Natural killer cell (primary cell): Measurements from ENCODE around the gene BOC. TPM values are rescaled to one million over a fixed set of nuclear protein-coding genes. Genes with fewer than 3 reads are reported as not detected.

ENCODE experiments used
- ATAC-seq, 3 donors: fragments of 150-1000 bp in 2 of 3; fragments of 200-7000 bp in 1 of 3; cut with Tn5 transposase; 1 replicate in 1 of 3; 2 replicates in 2 of 3; pipeline ENCODE4 v1.10.0; 2021; ENCODE audit warnings: mild to moderate bottlenecking in 2 of 3, moderate library complexity in 2 of 3
- DNase-seq, 2 donors: peaks; one replicate each; pipeline versions ENCODE4 v3.0.0 to v3.0.0-alpha.2; 2013 to 2021; ENCODE audit warnings: mixed read lengths in 1 of 2
- H3K27ac ChIP-seq: one replicate; pipeline ENCODE4 v1.5.1; 2013; ENCODE audit warnings: mild to moderate bottlenecking, low read length
- H3K27me3 ChIP-seq: one replicate; pipeline ENCODE4 v1.6.1; 2013; ENCODE audit warnings: low read length; ENCODE audit not compliant: control insufficient read depth, insufficient read depth
- H3K36me3 ChIP-seq: one replicate; pipeline ENCODE4 v1.6.1; 2013; ENCODE audit warnings: low read length; ENCODE audit not compliant: control insufficient read depth, insufficient read depth
- H3K4me1 ChIP-seq: one replicate; pipeline ENCODE4 v1.6.1; 2013; ENCODE audit warnings: low read length; ENCODE audit not compliant: control insufficient read depth, insufficient read depth
- H3K4me3 ChIP-seq: one replicate; pipeline ENCODE4 v1.5.1; 2013; ENCODE audit warnings: low read length
- H3K9me3 ChIP-seq: one replicate; pipeline ENCODE4 v1.6.1; 2013; ENCODE audit warnings: low read length; ENCODE audit not compliant: control insufficient read depth, insufficient read depth
- H3K27ac Mint-ChIP-seq, 2 donors: one replicate each; pipeline ENCODE4 v1.8.0; 2022; ENCODE audit warnings: mild to moderate bottlenecking in 2 of 2, mixed read lengths in 2 of 2, moderate library complexity in 1 of 2
- H3K27me3 Mint-ChIP-seq, 2 donors: one replicate each; pipeline ENCODE4 v1.8.0; 2022; ENCODE audit warnings: low read depth in 2 of 2, mixed read lengths in 2 of 2
- H3K36me3 Mint-ChIP-seq: one replicate; pipeline ENCODE4 v1.8.0; 2022; ENCODE audit warnings: mixed read lengths
- H3K4me1 Mint-ChIP-seq, 2 donors: one replicate each; pipeline ENCODE4 v1.8.0; 2022; ENCODE audit warnings: mixed read lengths in 2 of 2
- H3K4me3 Mint-ChIP-seq: one replicate; pipeline ENCODE4 v1.8.0; 2022; ENCODE audit warnings: mild to moderate bottlenecking, moderate library complexity, mixed read lengths
- H3K9me3 Mint-ChIP-seq, 2 donors: one replicate each; pipeline ENCODE4 v1.8.0; 2022; ENCODE audit warnings: mixed read lengths in 2 of 2
- CTCF ChIP-seq: fragments of 200-600 bp; IDR thresholded peaks from one replicate; pipeline ENCODE4 v1.8.0; 2022; ENCODE audit warnings: antibody characterized with exemption
- WGBS: methylation state at CpG from one replicate; pipeline ENCODE4 v1.1.7; 2013; ENCODE audit warnings: missing lambda C conversion rate; ENCODE audit not compliant: insufficient coverage; 5-methylcytosine and 5-hydroxymethylcytosine counted together
- intact Hi-C: fragments of 100-400 bp; cut with micrococcal nuclease; formaldehyde crosslinking; loops from one replicate; pipeline ENCODE4 v1.14.2; 2022
- total RNA-seq, 4 donors: library from RNA; stranded (reverse); fragments of 120-200 nt in 1 of 4; gene quantifications; one replicate each; pipeline versions ENCODE4 v1.2.3 to v1.2.4, GENCODE V29; 2013 to 2022

The BOC gene
- total RNA-seq, 3 donors from 2014 or later (not counting 1 experiment from before 2014, with no cell fraction given) = 0.10 TPM; not detected in 2

GRCh38 chr3:113275583-113275928 is 64.2 kb downstream of the BOC start:
- peak overlapping the region; percentile 66 for H3K27ac ChIP-seq
- no peaks in the 10 kb centered on the region for H3K9me3 Mint-ChIP-seq

GRCh38 chr3:113275929-113276750 is 64.8 kb downstream of the BOC start:
- H3K4me1 ChIP-seq = peaks cover 27% of the 10 kb centered on the region
- Mint-ChIP-seq H3K27ac (peak overlapping the region; percentile 53 to 88), H3K27me3 (no peaks in the 10 kb centered on the region), H3K4me3 (peak overlapping the region; percentile 65), H3K36me3 (no peaks in the 10 kb centered on the region), H3K4me1 (peaks cover 19 to 22% of the 10 kb centered on the region in 2 donors), H3K9me3 (no peaks in the 10 kb centered on the region)
- no peaks in the 10 kb centered on the region for H3K36me3 ChIP-seq
- H3K9me3 ChIP-seq = no peaks in the 10 kb centered on the region
- 39% methylated on average over 16 of the region's 16 CpGs for WGBS
- intact Hi-C loops = no loop called here
- H3K4me3 ChIP-seq = no peak overlapping the region
- TF ChIP-seq CTCF = no peak
- DNase-seq (peak in 1 of 2 donors; percentile 21), ATAC-seq (peak; percentile 44 to 92 (median 73))
- no peaks in the 10 kb centered on the region for H3K27me3 ChIP-seq
- peak overlapping the region; percentile 66 for H3K27ac ChIP-seq

More at GRCh38 chr3:113275583-113275928, 64.2 kb downstream of the BOC start:
- ATAC-seq = no peak
- Mint-ChIP-seq H3K27ac (peak overlapping the region in 1 of 2 donors; percentile 88), H3K4me3 (no peak overlapping the region), H3K4me1 (peaks cover 19 to 22% of the 10 kb centered on the region in 2 donors), H3K36me3 (no peaks in the 10 kb centered on the region), H3K27me3 (no peaks in the 10 kb centered on the region)
- WGBS = 100% methylated on average over 2 of the region's 2 CpGs
- intact Hi-C loops = no loop called here
- H3K4me1 ChIP-seq = peaks cover 27% of the 10 kb centered on the region
- DNase-seq = no peak
- no peaks in the 10 kb centered on the region for H3K9me3 ChIP-seq
- no peaks in the 10 kb centered on the region for H3K36me3 ChIP-seq
- TF ChIP-seq CTCF = no peak
- H3K27me3 ChIP-seq = no peaks in the 10 kb centered on the region
- no peak overlapping the region for H3K4me3 ChIP-seq

- Histone ChIP-seq H3K27ac (peak overlapping the region; percentile 66), H3K27me3 (no peaks in the 10 kb centered on the region), H3K4me1 (peaks cover 27% of the 10 kb centered on the region), H3K36me3 (no peaks in the 10 kb centered on the region), H3K9me3 (no peaks in the 10 kb centered on the region), H3K4me3 (no peak overlapping the region)
- Mint-ChIP-seq H3K36me3 (no peaks in the 10 kb centered on the region), H3K27me3 (peaks cover 0 to 6% of the 10 kb centered on the region in 2 donors), H3K4me1 (peaks cover 19 to 22% of the 10 kb centered on the region in 2 donors), H3K4me3 (peak overlapping the region; percentile 31), H3K9me3 (no peaks in the 10 kb centered on the region), H3K27ac (peak overlapping the region; percentile 53 to 88)
- intact Hi-C loops = no loop called here
- DNase-seq = no peak
- WGBS = 89% methylated on average over 4 of the region's 5 CpGs
- no peak for TF ChIP-seq CTCF
- no peak for ATAC-seq
Measured at GRCh38 chr3:113276751-113277080, 65.4 kb downstream of the BOC start.
